ENCODE measurements around the gene CCDC97. TPM values are rescaled to one million over a fixed set of nuclear protein-coding genes. Genes with fewer than 3 reads are reported as not detected.

CCDC97 gene
- total and polyA plus RNA-seq, 5 donors, result 12.2 to 22.2 (median 18.1) TPM

- no peak for ATAC-seq
- H3K4me1 ChIP-seq (ENCODE audit: control insufficient read depth, insufficient read depth, low read length), result peaks cover 9% of the 10 kb centered on the region
- intact Hi-C loops (cut with DNase I), result loop anchor here in 1 of 4 donors (5.0 kb wide), 1 partner anchor 36 kb away; no protein-coding TSS in a partner anchor
- H3K27ac ChIP-seq (ENCODE audit: low read length), result peak overlapping the region; percentile 25
- WGBS, result 69% methylated on average over 7 of the region's 7 CpGs
- H3K4me3 ChIP-seq (ENCODE audit: low read length), result no peak overlapping the region
- DNase-seq, result peak in 1 of 3 donors; percentile 50
- H3K9me3 ChIP-seq (ENCODE audit: control insufficient read depth, low read length), result no peaks in the 10 kb centered on the region
- H3K27me3 ChIP-seq (ENCODE audit: control insufficient read depth, insufficient read depth), result no peaks in the 10 kb centered on the region
Observed at GRCh38 chr19:41321204-41321599, 11.2 kb downstream of the CCDC97 start.

- H3K4me3 ChIP-seq (ENCODE audit: low read length), result no peak overlapping the region
- peak; percentile 60 to 77 (median 76) for DNase-seq
- intact Hi-C loops (cut with DNase I), result loop anchor here in 1 of 4 donors (5.0 kb wide), 1 partner anchor 36 kb away; no protein-coding TSS in a partner anchor
- no peaks in the 10 kb centered on the region for H3K27me3 ChIP-seq (ENCODE audit: control insufficient read depth, insufficient read depth)
- peaks cover 12% of the 10 kb centered on the region for H3K4me1 ChIP-seq (ENCODE audit: control insufficient read depth, insufficient read depth, low read length)
- WGBS, result 50% methylated on average over 10 of the region's 10 CpGs
- H3K9me3 ChIP-seq (ENCODE audit: control insufficient read depth, low read length), result no peaks in the 10 kb centered on the region
- peak overlapping the region; percentile 80 for H3K27ac ChIP-seq (ENCODE audit: low read length)
- peak; percentile 3 to 13 for ATAC-seq
Observed at GRCh38 chr19:41321600-41322270, 11.8 kb downstream of the CCDC97 start.

- 88% methylated on average over 11 of the region's 11 CpGs for WGBS
- peak in 2 of 3 donors; percentile 37 to 44 for DNase-seq
- Histone ChIP-seq H3K4me3 (ENCODE audit: low read length) (no peak overlapping the region), H3K4me1 (ENCODE audit: control insufficient read depth, insufficient read depth, low read length) (peaks cover 12% of the 10 kb centered on the region), H3K9me3 (ENCODE audit: control insufficient read depth, low read length) (no peaks in the 10 kb centered on the region), H3K27ac (ENCODE audit: low read length) (peak overlapping the region; percentile 80), H3K27me3 (ENCODE audit: control insufficient read depth, insufficient read depth) (no peaks in the 10 kb centered on the region)
- no peak for ATAC-seq
- intact Hi-C loops (cut with DNase I), result loop anchor here in 1 of 4 donors (5.0 kb wide), 1 partner anchor 35 kb away; no protein-coding TSS in a partner anchor
Observed at GRCh38 chr19:41322451-41322850, 12.5 kb downstream of the CCDC97 start.

DNA sequence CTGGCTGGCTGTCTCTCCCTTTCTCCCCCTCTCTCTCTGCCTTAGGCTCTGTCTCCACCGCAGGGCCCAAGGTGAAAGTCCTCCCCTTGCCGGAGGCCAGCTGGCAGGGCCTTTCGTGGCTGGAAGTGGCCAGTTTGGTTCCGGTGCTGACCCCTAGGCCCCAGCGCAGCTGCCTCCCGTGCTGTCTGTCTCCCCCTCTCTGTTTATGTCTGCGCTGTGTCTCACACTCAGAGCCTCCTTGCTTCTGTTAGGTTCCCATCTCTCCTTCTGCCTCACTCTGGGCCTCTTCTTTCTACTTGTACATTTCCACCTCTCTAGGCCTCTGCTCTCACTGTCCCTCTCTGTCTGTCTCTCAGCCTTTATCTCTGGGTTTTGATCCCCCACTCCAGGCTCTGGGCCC, 13.1 kb downstream of the CCDC97 start:
- H3K4me1 ChIP-seq (ENCODE audit: control insufficient read depth, insufficient read depth, low read length), result peaks cover 12% of the 10 kb centered on the region
- ATAC-seq (no peak), DNase-seq (peak; percentile 61 to 87 (median 73))
- H3K27me3 ChIP-seq (ENCODE audit: control insufficient read depth, insufficient read depth), result no peaks in the 10 kb centered on the region
- no peak overlapping the region for H3K4me3 ChIP-seq (ENCODE audit: low read length)
- H3K27ac ChIP-seq (ENCODE audit: low read length), result peak overlapping the region; percentile 80
- H3K9me3 ChIP-seq (ENCODE audit: control insufficient read depth, low read length), result no peaks in the 10 kb centered on the region
- intact Hi-C loops (cut with DNase I), result loop anchor here in 1 of 4 donors (5.0 kb wide), 1 partner anchor 34 kb away; no protein-coding TSS in a partner anchor
- WGBS, result 50% methylated on average over 7 of the region's 7 CpGs

GRCh38 chr19:41323430-41324125, 13.6 kb downstream of the CCDC97 start:
- Histone ChIP-seq H3K4me3 (ENCODE audit: low read length) (no peak overlapping the region), H3K4me1 (ENCODE audit: control insufficient read depth, insufficient read depth, low read length) (peaks cover 12% of the 10 kb centered on the region), H3K27me3 (ENCODE audit: control insufficient read depth, insufficient read depth) (no peaks in the 10 kb centered on the region), H3K9me3 (ENCODE audit: control insufficient read depth, low read length) (no peaks in the 10 kb centered on the region), H3K27ac (ENCODE audit: low read length) (peak overlapping the region; percentile 94)
- DNase-seq, result peak; percentile 85 to 90 (median 89)
- intact Hi-C loops (cut with DNase I), result loop anchor here in 1 of 4 donors (5.0 kb wide), 1 partner anchor 34 kb away; no protein-coding TSS in a partner anchor
- ATAC-seq, result peak; percentile 53 to 68
- WGBS, result 38% methylated on average over 16 of the region's 16 CpGs

DNA sequence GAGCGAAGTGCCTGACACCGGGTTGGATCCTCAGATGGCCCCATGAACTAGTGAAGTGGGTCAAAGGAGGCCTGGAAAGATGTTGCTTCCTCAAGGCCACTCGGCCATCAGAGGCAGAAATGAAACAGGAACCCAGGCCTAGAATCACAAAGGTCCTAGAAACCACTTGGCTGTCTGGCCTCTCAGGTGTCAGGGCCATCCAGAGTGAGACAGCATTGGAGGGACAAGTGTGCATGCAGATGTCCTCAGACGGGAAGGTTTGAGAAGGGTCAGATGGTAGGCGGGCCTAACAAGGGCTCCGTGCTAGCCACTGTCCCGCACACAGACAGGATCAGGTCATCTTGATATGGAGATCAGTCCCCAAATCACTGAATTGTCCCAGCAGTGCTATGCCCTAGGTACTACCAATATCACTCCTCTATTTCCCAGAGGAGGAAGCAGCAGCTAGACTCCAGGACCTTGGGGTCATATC, 14.3 kb downstream of the CCDC97 start:
- H3K4me1 ChIP-seq (ENCODE audit: control insufficient read depth, insufficient read depth, low read length), result peaks cover 12% of the 10 kb centered on the region
- peak overlapping the region; percentile 94 for H3K27ac ChIP-seq (ENCODE audit: low read length)
- intact Hi-C loops (cut with DNase I), result loop anchor here in 1 of 4 donors (5.0 kb wide), 1 partner anchor 33 kb away; no protein-coding TSS in a partner anchor
- WGBS, result 56% methylated on average over 7 of the region's 7 CpGs
- H3K27me3 ChIP-seq (ENCODE audit: control insufficient read depth, insufficient read depth), result no peaks in the 10 kb centered on the region
- H3K9me3 ChIP-seq (ENCODE audit: control insufficient read depth, low read length), result no peaks in the 10 kb centered on the region
- DNase-seq (peak in 1 of 3 donors; percentile 30), ATAC-seq (no peak)
- H3K4me3 ChIP-seq (ENCODE audit: low read length), result no peak overlapping the region

DNA sequence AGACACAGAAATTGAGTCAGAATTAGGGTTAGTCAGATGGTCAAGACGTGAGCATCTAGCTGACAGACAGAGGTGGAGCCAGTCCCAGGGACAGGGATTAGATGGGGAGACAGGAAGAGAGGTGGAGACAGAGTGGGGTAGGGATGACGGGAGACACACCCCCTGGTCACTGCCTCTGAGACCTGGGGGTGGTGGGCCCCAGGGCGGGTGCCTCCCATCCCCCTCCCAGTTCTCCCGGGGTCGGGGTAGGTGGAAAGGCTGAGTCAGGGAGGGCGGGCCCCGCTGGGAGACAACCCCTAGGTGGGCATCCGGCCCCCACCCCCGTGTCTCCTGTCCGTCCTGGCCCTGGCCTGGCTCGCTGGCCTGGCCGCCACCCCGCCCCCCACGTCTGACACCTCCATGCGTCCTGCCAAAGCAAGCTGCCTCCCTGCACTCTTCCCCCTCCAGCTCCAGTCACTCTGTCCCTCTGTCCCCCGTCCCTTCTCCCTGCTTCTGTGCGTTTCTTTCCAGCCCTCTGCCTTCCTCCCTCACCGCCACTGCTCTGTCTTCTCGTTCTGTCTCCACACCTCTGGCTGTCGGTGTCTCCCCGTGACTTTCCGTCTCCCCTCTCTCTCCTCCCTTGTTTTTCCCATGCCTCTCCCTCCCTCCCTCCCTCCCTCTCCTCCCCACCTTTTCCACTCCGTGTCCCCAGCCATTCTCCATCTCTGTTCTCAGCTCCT, 15.1 kb downstream of the CCDC97 start:
- peaks cover 12% of the 10 kb centered on the region for H3K4me1 ChIP-seq (ENCODE audit: control insufficient read depth, insufficient read depth, low read length)
- DNase-seq (peak; percentile 84 to 93 (median 93)), ATAC-seq (peak; percentile 60 to 64)
- intact Hi-C loops (cut with DNase I), result loop anchor here in 1 of 4 donors (5.0 kb wide), 1 partner anchor 32 kb away; no protein-coding TSS in a partner anchor
- H3K27me3 ChIP-seq (ENCODE audit: control insufficient read depth, insufficient read depth), result no peaks in the 10 kb centered on the region
- no peaks in the 10 kb centered on the region for H3K9me3 ChIP-seq (ENCODE audit: control insufficient read depth, low read length)
- peak overlapping the region; percentile 94 for H3K27ac ChIP-seq (ENCODE audit: low read length)
- WGBS, result 8% methylated on average over 23 of the region's 23 CpGs
- peak overlapping the region; percentile 18 for H3K4me3 ChIP-seq (ENCODE audit: low read length)

- intact Hi-C loops (cut with DNase I), result no loop called here
- Histone ChIP-seq H3K4me1 (ENCODE audit: control insufficient read depth, insufficient read depth, low read length) (peaks cover 12% of the 10 kb centered on the region), H3K27ac (ENCODE audit: low read length) (peak overlapping the region; percentile 94), H3K4me3 (ENCODE audit: low read length) (peak overlapping the region; percentile 18), H3K9me3 (ENCODE audit: control insufficient read depth, low read length) (no peaks in the 10 kb centered on the region), H3K27me3 (ENCODE audit: control insufficient read depth, insufficient read depth) (no peaks in the 10 kb centered on the region)
- DNase-seq (no peak), ATAC-seq (no peak)
- WGBS, result 7% methylated on average over 10 of the region's 10 CpGs
Observed at GRCh38 chr19:41325640-41325946, 15.6 kb downstream of the CCDC97 start.

DNA sequence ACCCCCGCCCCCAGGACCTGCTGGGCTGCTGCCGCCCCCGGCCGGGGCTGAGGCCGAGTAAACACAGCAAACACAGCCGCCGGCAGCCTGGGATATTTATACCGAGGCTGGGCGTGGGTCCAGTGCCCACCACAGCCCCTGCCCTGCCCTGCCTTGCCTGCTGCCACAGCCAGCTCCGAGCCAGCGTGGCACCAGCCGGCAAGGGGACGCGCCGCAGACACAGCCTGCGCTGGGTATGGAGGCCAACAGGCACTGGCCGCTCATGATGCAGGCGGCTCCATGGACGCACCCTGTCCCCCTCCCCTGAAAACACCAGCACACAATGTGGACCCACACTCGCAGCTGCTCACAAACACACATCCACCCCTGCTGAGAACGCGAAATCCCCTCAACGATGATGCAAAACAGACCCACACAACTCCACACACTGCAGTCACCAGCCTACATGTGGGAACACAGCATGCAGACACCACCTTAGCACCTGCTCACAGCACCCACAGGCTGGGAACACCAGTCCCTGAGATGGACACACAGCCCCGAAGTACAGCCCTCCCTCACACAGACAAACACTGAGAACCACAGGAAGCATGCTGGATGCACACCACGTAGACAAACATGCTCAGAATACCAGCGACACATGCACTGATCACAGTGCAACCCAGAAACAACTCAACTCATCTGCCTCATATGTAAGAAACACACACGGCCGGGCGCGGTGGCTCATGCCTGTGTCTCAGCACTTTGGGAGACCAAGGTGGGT, 16.2 kb downstream of the CCDC97 start:
- peak; percentile 0 to 3 for ATAC-seq
- Histone ChIP-seq H3K27me3 (ENCODE audit: control insufficient read depth, insufficient read depth) (no peaks in the 10 kb centered on the region), H3K4me1 (ENCODE audit: control insufficient read depth, insufficient read depth, low read length) (peaks cover 12% of the 10 kb centered on the region), H3K27ac (ENCODE audit: low read length) (peak overlapping the region; percentile 94), H3K4me3 (ENCODE audit: low read length) (peak overlapping the region; percentile 18), H3K9me3 (ENCODE audit: control insufficient read depth, low read length) (no peaks in the 10 kb centered on the region)
- intact Hi-C loops (cut with DNase I), result no loop called here
- WGBS, result 18% methylated on average over 30 of the region's 30 CpGs
- peak in 2 of 3 donors; percentile 82 to 83 for DNase-seq

- WGBS, result 35% methylated on average over 13 of the region's 13 CpGs
- intact Hi-C loops (cut with DNase I), result no loop called here
- ATAC-seq, result no peak
- Histone ChIP-seq H3K27me3 (ENCODE audit: control insufficient read depth, insufficient read depth) (no peaks in the 10 kb centered on the region), H3K9me3 (ENCODE audit: control insufficient read depth, low read length) (no peaks in the 10 kb centered on the region), H3K4me1 (ENCODE audit: control insufficient read depth, insufficient read depth, low read length) (peaks cover 12% of the 10 kb centered on the region), H3K4me3 (ENCODE audit: low read length) (no peak overlapping the region), H3K27ac (ENCODE audit: low read length) (peak overlapping the region; percentile 51)
- no peak for DNase-seq
Observed at GRCh38 chr19:41327076-41327575, 17.2 kb downstream of the CCDC97 start.

Measured in right cardiac atrium (tissue), 5 donors.